Right atrium auricular region (tissue), 2 donors: ENCODE data around the gene MDN1. TPM values are rescaled to one million over a fixed set of nuclear protein-coding genes. Genes with fewer than 3 reads are reported as not detected.
A peak's percentile ranks its signal among the peaks of the same experiment; 100 is the strongest.
"Not testable (repeated sequence)": the region's sequence is repeated elsewhere in the genome, so short reads cannot be mapped to it uniquely, and the experiment has no call there.

ENCODE experiments used
- DNase-seq: peaks from one replicate; pipeline ENCODE4 v3.0.0-alpha.2; 2019; ENCODE audit warnings: low spot score
- H3K27ac ChIP-seq, 2 donors: fragments of 200-600 bp; sonication (generic); 1 replicate in 1 of 2; 2 replicates in 1 of 2; pipeline ENCODE4 v1.5.1; 2016 to 2019
- H3K27me3 ChIP-seq, 2 donors: fragments of 200-600 bp; sonication (generic); one replicate each; pipeline versions ENCODE4 v1.5.1 to v1.6.0; 2017 to 2019
- H3K36me3 ChIP-seq: fragments of 200-600 bp; sonication (generic); one replicate; pipeline ENCODE4 v1.5.1; 2016
- H3K4me1 ChIP-seq, 2 donors: fragments of 200-600 bp; sonication (generic); one replicate each; pipeline versions ENCODE4 v1.5.1 to v1.6.0; 2017 to 2019
- H3K4me3 ChIP-seq, 2 donors: fragments of 200-600 bp; sonication (generic); 1 replicate in 1 of 2; 2 replicates in 1 of 2; pipeline ENCODE4 v1.5.1; 2017 to 2019; ENCODE audit warnings: mild to moderate bottlenecking in 1 of 2, moderate library complexity in 1 of 2
- H3K9me3 ChIP-seq, 2 donors: fragments of 200-600 bp; sonication (generic); one replicate each; pipeline ENCODE4 v1.5.1; 2019
- total RNA-seq, 2 donors: library from RNA; depleted of rRNA; stranded (reverse); fragments of >200 nt; gene quantifications; one replicate each; pipeline ENCODE4 v1.1.0, GENCODE V29; 2016
- TF ChIP-seq, protein P1 (sequence below), 2 donors: fragments of 200-600 bp; sonication (generic); IDR thresholded peaks; one replicate each; pipeline ENCODE4 v1.5.1; 2019; ENCODE audit warnings: antibody characterized with exemption in 2 of 2

MDN1 gene
- total RNA-seq, 2 donors from 2014 or later: 15.2 to 17.4 TPM

DNA sequence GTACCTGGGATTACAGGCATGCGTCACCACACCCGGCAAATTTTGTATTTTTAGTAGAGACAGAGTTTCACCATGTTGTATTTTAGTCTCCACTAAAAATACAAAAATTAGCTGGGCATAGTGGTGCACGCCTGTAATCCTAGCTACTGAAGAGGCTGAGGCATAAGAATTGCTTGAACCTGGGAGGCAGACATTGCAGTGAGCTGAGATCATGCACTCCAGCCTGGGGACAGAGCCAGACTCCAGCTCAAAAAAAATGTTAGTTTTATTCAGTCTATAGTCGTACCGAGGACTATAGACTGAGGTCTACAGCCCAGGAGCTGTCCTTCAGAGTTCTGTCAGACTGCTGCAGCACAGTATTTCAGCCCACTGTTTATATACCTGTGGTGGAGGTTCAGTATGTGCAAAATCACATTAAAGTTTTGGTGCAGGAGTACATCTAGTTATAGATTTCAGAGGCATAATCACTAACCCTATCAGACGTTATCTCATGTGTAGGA is 6.5 kb upstream of the MDN1 start:
- Histone ChIP-seq H3K9me3 (no peaks in the 10 kb centered on the region), H3K4me1 (peaks cover 0 to 16% of the 10 kb centered on the region in 2 donors), H3K4me3 (no peak overlapping the region), H3K27ac (no peak overlapping the region), H3K27me3 (no peaks in the 10 kb centered on the region), H3K36me3 (no peaks in the 10 kb centered on the region)
- no peak for DNase-seq
- TF ChIP-seq, protein P1, sequence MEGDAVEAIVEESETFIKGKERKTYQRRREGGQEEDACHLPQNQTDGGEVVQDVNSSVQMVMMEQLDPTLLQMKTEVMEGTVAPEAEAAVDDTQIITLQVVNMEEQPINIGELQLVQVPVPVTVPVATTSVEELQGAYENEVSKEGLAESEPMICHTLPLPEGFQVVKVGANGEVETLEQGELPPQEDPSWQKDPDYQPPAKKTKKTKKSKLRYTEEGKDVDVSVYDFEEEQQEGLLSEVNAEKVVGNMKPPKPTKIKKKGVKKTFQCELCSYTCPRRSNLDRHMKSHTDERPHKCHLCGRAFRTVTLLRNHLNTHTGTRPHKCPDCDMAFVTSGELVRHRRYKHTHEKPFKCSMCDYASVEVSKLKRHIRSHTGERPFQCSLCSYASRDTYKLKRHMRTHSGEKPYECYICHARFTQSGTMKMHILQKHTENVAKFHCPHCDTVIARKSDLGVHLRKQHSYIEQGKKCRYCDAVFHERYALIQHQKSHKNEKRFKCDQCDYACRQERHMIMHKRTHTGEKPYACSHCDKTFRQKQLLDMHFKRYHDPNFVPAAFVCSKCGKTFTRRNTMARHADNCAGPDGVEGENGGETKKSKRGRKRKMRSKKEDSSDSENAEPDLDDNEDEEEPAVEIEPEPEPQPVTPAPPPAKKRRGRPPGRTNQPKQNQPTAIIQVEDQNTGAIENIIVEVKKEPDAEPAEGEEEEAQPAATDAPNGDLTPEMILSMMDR (IDR thresholded peaks at IDR 0.05): no peak

DNA sequence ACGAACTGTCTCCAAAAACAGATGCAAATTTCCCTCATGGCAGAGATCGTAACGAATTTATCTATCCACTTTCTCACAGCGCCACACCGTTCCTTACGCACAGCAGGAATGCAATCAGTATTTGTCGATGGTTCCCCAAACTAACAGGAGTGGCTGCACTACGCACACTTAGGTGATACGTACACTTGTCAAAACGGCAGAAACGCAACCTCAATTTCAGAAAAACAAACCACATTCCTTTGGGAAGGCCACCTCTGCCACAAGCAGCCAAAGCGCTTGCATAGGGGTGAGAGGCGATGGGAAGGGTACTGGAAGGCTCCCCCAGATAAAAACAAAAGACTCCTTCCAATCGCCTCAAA is 638 bp downstream of the MDN1 start:
- Histone ChIP-seq H3K4me1 (peaks cover 0 to 23% of the 10 kb centered on the region in 2 donors), H3K4me3 (peak overlapping the region; percentile 63 to 89), H3K36me3 (no peaks in the 10 kb centered on the region), H3K9me3 (no peaks in the 10 kb centered on the region), H3K27ac (peak overlapping the region; percentile 86 to 92), H3K27me3 (no peaks in the 10 kb centered on the region)
- TF ChIP-seq, protein P1 (IDR thresholded peaks at IDR 0.05): no peak
- no peak for DNase-seq

DNA sequence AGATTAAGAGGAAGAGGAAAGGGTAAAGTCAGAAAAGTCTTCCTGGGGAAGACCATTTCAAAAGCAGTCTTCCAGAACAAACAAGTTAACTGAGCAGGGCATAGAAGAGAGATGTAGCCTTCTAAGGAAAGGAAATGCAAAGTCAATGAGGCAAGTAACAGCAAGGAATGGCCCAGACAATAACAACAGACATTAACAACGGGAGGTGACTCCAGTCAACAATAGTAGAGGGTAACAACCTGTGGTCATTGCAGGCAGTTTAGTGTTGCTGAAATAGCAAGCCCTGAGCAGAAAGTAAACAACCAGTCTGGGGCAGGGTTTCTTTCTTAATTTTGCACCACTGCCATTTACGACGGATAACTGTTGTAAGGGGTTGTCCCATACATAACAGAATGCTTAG is 2.1 kb downstream of the MDN1 start:
- Histone ChIP-seq H3K4me1 (peaks cover 0 to 23% of the 10 kb centered on the region in 2 donors), H3K36me3 (no peaks in the 10 kb centered on the region), H3K4me3 (no peak overlapping the region), H3K9me3 (no peaks in the 10 kb centered on the region), H3K27ac (no peak overlapping the region), H3K27me3 (no peaks in the 10 kb centered on the region)
- TF ChIP-seq, protein P1 (IDR thresholded peaks at IDR 0.05): no peak
- DNase-seq: no peak

DNA sequence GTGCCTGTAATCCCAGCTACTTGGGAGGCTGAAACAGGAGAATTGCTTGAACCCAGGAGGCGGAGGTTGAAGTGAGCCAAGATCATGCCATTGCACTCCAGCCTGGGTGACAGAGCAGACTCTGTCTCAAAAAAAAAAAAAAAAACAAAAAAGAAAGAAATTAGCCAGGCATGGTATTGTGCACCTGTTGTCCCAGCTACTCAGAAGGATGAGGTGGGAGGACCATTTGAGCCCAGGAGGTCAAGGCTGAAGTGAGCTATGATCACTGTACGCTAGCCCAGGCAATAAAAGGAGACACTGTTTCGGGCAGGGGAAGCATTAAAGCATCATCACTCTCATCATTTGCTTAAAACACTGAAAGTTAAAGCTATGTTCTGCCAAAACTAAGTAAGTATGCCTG is 6.2 kb downstream of the MDN1 start:
- not testable (repeated sequence) for H3K27ac ChIP-seq, H3K36me3 ChIP-seq, H3K27me3 ChIP-seq, H3K9me3 ChIP-seq, DNase-seq, H3K4me3 ChIP-seq
- peaks cover 0 to 12% of the 10 kb centered on the region in 2 donors for H3K4me1 ChIP-seq

DNA sequence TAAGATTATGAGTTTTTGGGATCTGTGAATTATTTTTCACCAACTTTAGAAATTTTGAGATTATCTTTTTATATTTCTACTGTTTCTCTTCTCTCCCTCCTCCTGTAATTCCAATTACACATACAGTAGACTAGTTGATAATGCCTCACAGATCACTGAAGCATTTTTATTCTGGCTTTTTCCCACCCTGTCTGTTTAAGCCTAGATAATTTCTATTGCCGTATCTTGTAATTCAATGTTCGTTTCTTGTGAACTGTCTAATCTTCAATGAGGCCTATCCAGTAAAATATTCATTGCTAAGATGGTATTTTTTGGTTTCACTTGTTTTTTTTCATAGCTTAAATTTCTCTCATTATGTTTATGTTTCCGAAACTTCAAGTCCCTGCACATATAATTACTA is 12.0 kb downstream of the MDN1 start:
- Histone ChIP-seq H3K36me3 (no peaks in the 10 kb centered on the region), H3K4me3 (no peak overlapping the region), H3K4me1 (no peaks in the 10 kb centered on the region), H3K27me3 (no peaks in the 10 kb centered on the region), H3K27ac (no peak overlapping the region), H3K9me3 (no peaks in the 10 kb centered on the region)
- DNase-seq: no peak
- TF ChIP-seq, protein P1 (IDR thresholded peaks at IDR 0.05): no peak

DNA sequence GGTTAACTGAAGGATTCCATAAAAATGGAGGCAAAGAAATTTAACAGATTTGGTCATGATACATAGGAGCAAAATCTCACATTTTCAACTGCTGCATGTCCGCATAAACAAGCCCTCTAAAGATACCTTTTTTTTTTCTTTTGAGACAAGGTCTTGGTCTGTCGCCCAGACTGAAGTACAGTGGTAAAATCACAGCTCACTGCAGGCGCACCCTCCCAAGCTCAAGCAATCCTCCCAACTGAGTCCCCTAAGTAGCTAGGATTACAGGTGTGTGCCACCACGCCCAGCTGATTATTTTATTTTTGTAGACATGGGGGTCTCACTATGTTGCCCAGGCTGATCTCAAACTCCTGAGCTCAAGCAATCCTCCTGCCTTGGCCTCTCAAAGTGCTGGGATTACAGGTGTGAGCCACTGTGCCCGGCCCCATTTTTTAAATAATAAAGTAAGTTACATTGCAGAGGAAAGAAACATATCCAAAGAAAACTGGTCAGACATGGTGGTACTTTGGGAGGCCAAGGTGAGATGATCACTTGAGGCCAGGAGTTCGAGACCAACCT is 13.7 kb downstream of the MDN1 start:
- Histone ChIP-seq H3K4me3 (no peak overlapping the region), H3K4me1 (no peaks in the 10 kb centered on the region), H3K27me3 (no peaks in the 10 kb centered on the region), H3K27ac (no peak overlapping the region), H3K36me3 (peaks cover 4% of the 10 kb centered on the region), H3K9me3 (no peaks in the 10 kb centered on the region)
- DNase-seq: no peak
- TF ChIP-seq, protein P1 (IDR thresholded peaks at IDR 0.05): no peak
